Measurements from ENCODE around the gene PURA.

DNA sequence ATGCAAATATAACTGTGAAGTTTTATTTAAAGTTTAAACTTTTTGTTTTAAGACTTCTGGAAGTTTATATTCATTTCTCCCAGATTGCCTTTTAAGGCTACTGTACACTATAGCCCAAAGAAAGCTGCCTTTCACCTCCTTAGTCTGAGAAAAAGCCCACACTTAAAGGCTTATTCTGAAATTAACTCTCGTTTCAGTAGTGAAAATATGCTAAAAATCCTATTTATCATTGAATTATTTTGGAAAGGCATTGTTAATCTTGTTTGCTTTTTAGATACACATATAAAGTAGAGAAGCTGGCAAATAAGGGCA, 3.3 kb upstream of the PURA start:
- TF ChIP-seq, protein P1, sequence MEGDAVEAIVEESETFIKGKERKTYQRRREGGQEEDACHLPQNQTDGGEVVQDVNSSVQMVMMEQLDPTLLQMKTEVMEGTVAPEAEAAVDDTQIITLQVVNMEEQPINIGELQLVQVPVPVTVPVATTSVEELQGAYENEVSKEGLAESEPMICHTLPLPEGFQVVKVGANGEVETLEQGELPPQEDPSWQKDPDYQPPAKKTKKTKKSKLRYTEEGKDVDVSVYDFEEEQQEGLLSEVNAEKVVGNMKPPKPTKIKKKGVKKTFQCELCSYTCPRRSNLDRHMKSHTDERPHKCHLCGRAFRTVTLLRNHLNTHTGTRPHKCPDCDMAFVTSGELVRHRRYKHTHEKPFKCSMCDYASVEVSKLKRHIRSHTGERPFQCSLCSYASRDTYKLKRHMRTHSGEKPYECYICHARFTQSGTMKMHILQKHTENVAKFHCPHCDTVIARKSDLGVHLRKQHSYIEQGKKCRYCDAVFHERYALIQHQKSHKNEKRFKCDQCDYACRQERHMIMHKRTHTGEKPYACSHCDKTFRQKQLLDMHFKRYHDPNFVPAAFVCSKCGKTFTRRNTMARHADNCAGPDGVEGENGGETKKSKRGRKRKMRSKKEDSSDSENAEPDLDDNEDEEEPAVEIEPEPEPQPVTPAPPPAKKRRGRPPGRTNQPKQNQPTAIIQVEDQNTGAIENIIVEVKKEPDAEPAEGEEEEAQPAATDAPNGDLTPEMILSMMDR (IDR thresholded peaks at IDR 0.05), result no peak
- no peak for TF ChIP-seq POLR2A (IDR thresholded peaks at IDR 0.05)
